T-helper 1 cell (primary cell): ENCODE results near the gene C2orf68.
A peak's percentile ranks its signal among the peaks of the same experiment; 100 is the strongest.
"Not testable (repeated sequence)": the region's sequence is repeated elsewhere in the genome, so short reads cannot be mapped to it uniquely, and the experiment has no call there.

Source experiments
- DNase-seq, 5 donors: peaks; one replicate each; pipeline ENCODE4 v3.0.0-alpha.2; 2012 to 2020

C2orf68 gene

GRCh38 chr2:85628658-85629057 lies 16.8 kb upstream of the C2orf68 start:
- peak in 1 of 5 donors; percentile 38 for DNase-seq

- no peak for DNase-seq
Observed at GRCh38 chr2:85623991-85624390, 12.1 kb upstream of the C2orf68 start.

- DNase-seq, result no peak
Observed at GRCh38 chr2:85621338-85621737, 9.5 kb upstream of the C2orf68 start.

- no peak for DNase-seq
Observed at GRCh38 chr2:85619617-85620016, 7.8 kb upstream of the C2orf68 start.

GRCh38 chr2:85617723-85618122 lies 5.9 kb upstream of the C2orf68 start:
- not testable (repeated sequence) for DNase-seq

GRCh38 chr2:85615413-85615728 lies 3.5 kb upstream of the C2orf68 start:
- DNase-seq, result no peak

GRCh38 chr2:85614757-85615156 lies 2.9 kb upstream of the C2orf68 start:
- DNase-seq, result not testable (repeated sequence)

- no peak for DNase-seq
Observed at GRCh38 chr2:85613717-85614515, 2.0 kb upstream of the C2orf68 start.

GRCh38 chr2:85611217-85611704 lies 605 bp downstream of the C2orf68 start:
- no peak for DNase-seq

- no peak for DNase-seq
Observed at GRCh38 chr2:85607268-85608215, 4.3 kb downstream of the C2orf68 start.

GRCh38 chr2:85606116-85606455 lies 5.8 kb downstream of the C2orf68 start:
- DNase-seq, result no peak

- DNase-seq, result no peak
Observed at GRCh38 chr2:85605406-85606115, 6.3 kb downstream of the C2orf68 start.

- no peak for DNase-seq
Observed at GRCh38 chr2:85604568-85605339, 7.1 kb downstream of the C2orf68 start.

- DNase-seq, result not testable (repeated sequence)
Observed at GRCh38 chr2:85604133-85604444, 7.8 kb downstream of the C2orf68 start.

GRCh38 chr2:85602476-85603234 lies 9.2 kb downstream of the C2orf68 start, which contains the start of gene TMEM150A:
Gene TMEM150A, minus strand, starts transcription at chr2:85602698. Its CDS starts 750 bp downstream, at chr2:85601948.
- DNase-seq, result peak; percentile 66 to 80 (median 74)

- no peak for DNase-seq
Observed at GRCh38 chr2:85601771-85602475, 9.9 kb downstream of the C2orf68 start.

- no peak for DNase-seq
Observed at GRCh38 chr2:85600951-85601770, 10.7 kb downstream of the C2orf68 start.

GRCh38 chr2:85600235-85600575 lies 11.7 kb downstream of the C2orf68 start:
- no peak for DNase-seq

- no peak for DNase-seq
Observed at GRCh38 chr2:85599468-85600234, 12.2 kb downstream of the C2orf68 start.
